Small intestine (tissue), 7 donors: ENCODE results near the gene RTCA. TPM values are rescaled to one million over a fixed set of nuclear protein-coding genes. Genes with fewer than 3 reads are reported as not detected.
"Not testable (repeated sequence)": the region's sequence is repeated elsewhere in the genome, so short reads cannot be mapped to it uniquely, and the experiment has no call there.

ENCODE experiments used
- DNase-seq, 2 donors: peaks; one replicate each; pipeline versions ENCODE4 v3.0.0 to v3.0.0-alpha.2; 2013
- FAIRE-seq: peaks from 2 replicates; lab custom pipeline; 2012; peaks lifted over from hg19 to GRCh38; lab: Jason Lieb, UNC
- H3K27ac ChIP-seq, 3 donors: one replicate each; pipeline ENCODE4 v1.5.1; 2013; ENCODE audit warnings: low read length in 2 of 3, mild to moderate bottlenecking in 2 of 3, control low read depth in 1 of 3, inconsistent platforms in 1 of 3, low read depth in 1 of 3, moderate library complexity in 1 of 3
- H3K27me3 ChIP-seq, 3 donors: one replicate each; pipeline ENCODE4 v1.6.1; 2013; ENCODE audit warnings: low read length in 3 of 3, inconsistent platforms in 1 of 3; ENCODE audit not compliant: control insufficient read depth in 3 of 3, insufficient read depth in 3 of 3
- H3K36me3 ChIP-seq, 3 donors: one replicate each; pipeline ENCODE4 v1.6.1; 2013; ENCODE audit warnings: low read length in 3 of 3, inconsistent platforms in 1 of 3, low read depth in 1 of 3, mild to moderate bottlenecking in 1 of 3, moderate library complexity in 1 of 3; ENCODE audit not compliant: control insufficient read depth in 3 of 3, insufficient read depth in 2 of 3
- H3K4me1 ChIP-seq, 3 donors: one replicate each; pipeline ENCODE4 v1.6.1; 2013; ENCODE audit warnings: low read length in 2 of 3, inconsistent platforms in 1 of 3, low read depth in 1 of 3, mild to moderate bottlenecking in 1 of 3, moderate library complexity in 1 of 3; ENCODE audit not compliant: control insufficient read depth in 3 of 3, insufficient read depth in 2 of 3
- H3K4me3 ChIP-seq, 3 donors: one replicate each; pipeline ENCODE4 v1.5.1; 2013; ENCODE audit warnings: low read length in 3 of 3, control low read depth in 1 of 3, inconsistent platforms in 1 of 3, low read depth in 1 of 3, mild to moderate bottlenecking in 1 of 3, moderate library complexity in 1 of 3
- H3K9me3 ChIP-seq, 2 donors: one replicate each; pipeline ENCODE4 v1.6.1; 2013; ENCODE audit warnings: low read depth in 1 of 2, low read length in 1 of 2; ENCODE audit not compliant: control insufficient read depth in 2 of 2, insufficient read depth in 1 of 2
- WGBS, 3 donors: extraction: QIAGEN DNeasy Blood & Tissue Kit; methylation state at CpG; one replicate each; pipeline ENCODE4 v1.1.7; 2013; 5-methylcytosine and 5-hydroxymethylcytosine counted together
- polyA plus RNA-seq, 4 donors: library from polyadenylated mRNA; stranded (reverse) in 3 of 4; unstranded in 1 of 4; fragments of 200-250 nt in 3 of 4; fragments of 120-200 nt in 1 of 4; gene quantifications; one replicate each; pipeline versions ENCODE4 v1.2.1 to v1.2.3, GENCODE V29; 2013
- donor health status: healthy with polysubstance abuse.
- donor health status: control.
- donor health status: control.
- donor health status: Bipolar disorder and iron deficiency.
- donor health status: healthy.

The RTCA gene
- polyA plus RNA-seq, 4 donors, result 31.3 to 70.2 (median 46.6) TPM

DNA sequence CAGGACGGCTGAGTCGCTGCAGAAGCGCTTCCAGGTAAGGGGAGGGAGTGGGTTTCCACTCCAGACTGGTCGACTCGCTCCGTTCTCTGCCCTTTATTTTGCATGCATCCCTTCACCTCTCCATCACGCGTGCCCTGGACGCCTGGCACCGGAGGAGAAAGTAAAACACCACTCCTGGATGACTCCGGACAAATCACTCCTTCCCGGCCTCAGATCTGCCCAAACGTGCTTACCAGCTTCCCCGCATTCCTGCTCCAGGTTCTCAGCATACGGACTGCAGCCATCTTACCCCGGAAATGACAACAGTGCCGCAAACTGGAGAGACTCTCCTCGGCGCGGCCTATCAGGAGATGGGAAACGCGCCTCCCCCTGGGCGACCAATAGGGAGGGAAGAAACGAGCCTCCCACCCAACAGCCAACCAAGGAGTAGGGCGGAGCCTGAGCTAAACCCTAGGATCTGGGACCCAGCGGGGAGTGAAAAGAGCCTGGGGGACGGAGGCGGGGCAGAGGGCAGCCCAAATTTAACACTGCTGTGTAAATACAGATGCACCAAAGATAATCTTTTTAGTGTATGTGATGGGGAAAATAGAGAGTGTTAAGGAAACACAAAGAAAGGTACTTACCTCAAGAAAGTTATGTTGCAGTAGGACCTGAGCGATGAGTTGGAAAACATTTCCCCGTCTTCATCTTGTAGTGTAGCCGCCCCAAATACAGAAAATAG, 16.3 kb upstream of the RTCA start, which contains the start of gene DBT:
Gene DBT (minus strand): TSS at position 298 of the 721 bp plus-strand sequence. CDS start 14 bp downstream, at position 284.
- no peaks in the 10 kb centered on the region for H3K9me3 ChIP-seq
- H3K27me3 ChIP-seq, result peaks cover 0 to 4% (median 0%) of the 10 kb centered on the region in 3 donors
- WGBS, 3 donors, result 1 to 2% (median 1%) methylated on average over 31 of the region's 31 CpGs
- no peaks in the 10 kb centered on the region for H3K36me3 ChIP-seq
- DNase-seq, result peak; percentile 95 to 97
- peak within 1 kb of the TSS in 2 of 3 donors; percentile 78 to 90 for H3K27ac ChIP-seq
- H3K4me1 ChIP-seq, result peaks cover 0 to 4% (median 0%) of the 10 kb centered on the region in 3 donors
- no peak for FAIRE-seq
- peak within 1 kb of the TSS; percentile 59 to 80 (median 61) for H3K4me3 ChIP-seq

DNA sequence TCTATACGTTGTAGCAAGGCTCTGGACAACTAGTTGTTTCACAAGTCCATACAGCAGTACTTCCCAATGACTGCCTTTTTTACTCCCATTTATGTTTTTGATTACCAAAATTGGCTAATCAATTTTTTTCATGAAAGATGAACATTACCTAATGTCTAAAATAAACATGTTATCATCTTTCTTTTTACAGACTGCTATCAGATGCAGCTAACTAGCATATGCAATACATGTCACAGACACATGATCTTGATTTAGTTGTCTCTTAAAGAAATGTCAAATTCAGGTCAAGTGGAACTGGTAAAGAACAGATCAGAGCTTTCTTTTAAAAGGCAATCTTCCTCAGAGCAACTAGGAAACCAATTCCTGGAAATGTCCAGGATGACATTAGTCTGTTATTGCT, 15.8 kb upstream of the RTCA start:
- H3K27ac ChIP-seq, result peak overlapping the region in 1 of 3 donors; percentile 90
- FAIRE-seq, result no peak
- H3K4me3 ChIP-seq, result peak overlapping the region in 2 of 3 donors; percentile 59 to 80
- H3K9me3 ChIP-seq, result no peaks in the 10 kb centered on the region
- H3K4me1 ChIP-seq, result peaks cover 0 to 4% (median 0%) of the 10 kb centered on the region in 3 donors
- DNase-seq, result no peak
- no peaks in the 10 kb centered on the region for H3K36me3 ChIP-seq
- H3K27me3 ChIP-seq, result peaks cover 0 to 4% (median 0%) of the 10 kb centered on the region in 3 donors
- WGBS, 3 donors, result 0 to 3% (median 3%) methylated on average over 1 of the region's 1 CpG

- H3K27ac ChIP-seq, result no peak overlapping the region
- H3K27me3 ChIP-seq, result peaks cover 0 to 4% (median 0%) of the 10 kb centered on the region in 3 donors
- no peak for DNase-seq
- FAIRE-seq, result no peak
- no peak overlapping the region for H3K4me3 ChIP-seq
- no peaks in the 10 kb centered on the region for H3K36me3 ChIP-seq
- WGBS, 3 donors, result 92 to 94% (median 92%) methylated on average over 3 of the region's 3 CpGs
- H3K9me3 ChIP-seq, result no peaks in the 10 kb centered on the region
- peaks cover 0 to 4% (median 0%) of the 10 kb centered on the region in 3 donors for H3K4me1 ChIP-seq
These were observed 15.2 kb upstream of the RTCA start for GRCh38 chr1:100250807-100251206.

- FAIRE-seq, result no peak
- Histone ChIP-seq H3K27ac (no peak overlapping the region), H3K9me3 (peaks cover 0 to 2% of the 10 kb centered on the region in 2 donors), H3K4me1 (peaks cover 0 to 4% (median 0%) of the 10 kb centered on the region in 3 donors), H3K27me3 (peaks cover 0 to 6% (median 0%) of the 10 kb centered on the region in 3 donors), H3K4me3 (no peak overlapping the region), H3K36me3 (no peaks in the 10 kb centered on the region)
- 47 to 74% (median 54%) methylated on average over 4 of the region's 4 CpGs for WGBS, 3 donors
- no peak for DNase-seq
These were observed 13.1 kb upstream of the RTCA start for GRCh38 chr1:100252901-100253300.

- H3K4me3 ChIP-seq, result no peak overlapping the region
- peaks cover 0 to 3% (median 0%) of the 10 kb centered on the region in 3 donors for H3K4me1 ChIP-seq
- WGBS, 3 donors, result 65 to 76% (median 73%) methylated on average over 10 of the region's 10 CpGs
- FAIRE-seq (no peak), DNase-seq (no peak)
- no peak overlapping the region for H3K27ac ChIP-seq
- H3K27me3 ChIP-seq, result peaks cover 0 to 6% (median 0%) of the 10 kb centered on the region in 3 donors
- H3K9me3 ChIP-seq, result peaks cover 0 to 2% of the 10 kb centered on the region in 2 donors
- no peaks in the 10 kb centered on the region for H3K36me3 ChIP-seq
These were observed 12.5 kb upstream of the RTCA start for GRCh38 chr1:100253552-100253951.

DNA sequence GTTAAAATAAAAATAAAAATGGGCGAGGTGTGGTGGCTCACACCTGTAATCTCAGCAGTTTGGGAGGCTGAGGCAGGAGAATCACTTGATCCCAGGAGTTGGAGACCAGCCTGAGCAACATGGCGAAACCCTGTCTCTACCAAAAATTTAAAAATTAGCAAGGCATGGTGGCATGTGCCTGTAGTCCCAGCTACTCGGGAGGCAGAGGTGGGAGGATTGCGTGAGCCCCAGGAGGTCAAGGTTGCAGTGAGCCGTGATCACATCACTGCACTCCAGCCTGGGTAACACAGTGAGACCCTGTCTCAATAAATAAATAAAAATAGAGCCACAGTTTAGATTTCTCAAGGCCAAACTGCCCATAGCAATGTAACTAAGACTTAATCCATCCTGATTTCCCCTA, 9.7 kb upstream of the RTCA start:
- H3K36me3 ChIP-seq, H3K27ac ChIP-seq, H3K4me3 ChIP-seq, FAIRE-seq, H3K27me3 ChIP-seq, H3K9me3 ChIP-seq, DNase-seq, H3K4me1 ChIP-seq: not testable (repeated sequence)
- 88 to 90% (median 89%) methylated on average over 5 of the region's 5 CpGs for WGBS, 3 donors

DNA sequence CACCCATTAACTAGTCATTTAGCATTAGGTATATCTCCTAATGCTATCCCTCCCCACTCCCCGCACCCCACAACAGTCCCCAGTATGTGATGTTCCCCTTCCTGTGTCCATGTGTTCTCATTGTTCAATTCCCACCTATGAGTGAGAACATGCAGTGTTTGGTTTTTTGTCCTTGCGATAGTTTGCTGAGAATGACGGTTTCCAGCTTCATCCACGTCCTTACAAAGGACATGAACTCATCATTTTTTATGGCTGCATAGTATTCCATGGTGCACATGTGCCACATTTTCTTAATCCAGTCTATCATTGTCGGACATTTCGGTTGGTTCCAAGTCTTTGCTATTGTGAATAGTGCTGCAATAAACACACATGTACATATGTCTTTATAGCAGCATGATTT, 7.6 kb upstream of the RTCA start:
- not testable (repeated sequence) for H3K4me3 ChIP-seq, DNase-seq, H3K27me3 ChIP-seq, H3K9me3 ChIP-seq, H3K27ac ChIP-seq, H3K4me1 ChIP-seq, FAIRE-seq, H3K36me3 ChIP-seq
- WGBS, 3 donors, result 79 to 95% (median 89%) methylated on average over 6 of the region's 6 CpGs

DNA sequence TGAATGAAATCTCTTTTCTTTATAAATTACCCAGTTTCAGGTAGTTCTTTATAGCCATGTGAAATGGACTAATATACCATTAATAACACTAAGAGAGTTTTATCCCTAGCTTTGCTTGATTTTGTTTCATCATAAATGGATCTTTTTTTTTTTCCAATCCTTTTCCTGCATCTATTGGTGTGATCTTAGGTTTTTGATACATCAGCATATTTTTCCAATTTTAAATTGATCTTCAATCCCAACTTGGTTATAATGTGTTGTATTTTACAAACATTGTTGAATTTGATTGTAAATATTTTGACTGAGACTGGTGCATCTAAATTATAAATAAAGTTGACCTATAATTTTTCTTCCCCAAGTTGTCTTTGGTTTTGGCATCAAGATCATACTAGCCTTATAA, 4.3 kb upstream of the RTCA start:
- Histone ChIP-seq H3K4me1 (peaks cover 0 to 3% (median under 1%) of the 10 kb centered on the region in 3 donors), H3K36me3 (no peaks in the 10 kb centered on the region), H3K4me3 (no peak overlapping the region), H3K9me3 (peaks cover 0 to 17% of the 10 kb centered on the region in 2 donors), H3K27me3 (peaks cover 0 to 3% (median 0%) of the 10 kb centered on the region in 3 donors), H3K27ac (no peak overlapping the region)
- DNase-seq (no peak), FAIRE-seq (no peak)
